ENCODE measurements around the gene SARM1.
A peak's percentile ranks its signal among the peaks of the same experiment; 100 is the strongest.

SARM1 gene

DNA sequence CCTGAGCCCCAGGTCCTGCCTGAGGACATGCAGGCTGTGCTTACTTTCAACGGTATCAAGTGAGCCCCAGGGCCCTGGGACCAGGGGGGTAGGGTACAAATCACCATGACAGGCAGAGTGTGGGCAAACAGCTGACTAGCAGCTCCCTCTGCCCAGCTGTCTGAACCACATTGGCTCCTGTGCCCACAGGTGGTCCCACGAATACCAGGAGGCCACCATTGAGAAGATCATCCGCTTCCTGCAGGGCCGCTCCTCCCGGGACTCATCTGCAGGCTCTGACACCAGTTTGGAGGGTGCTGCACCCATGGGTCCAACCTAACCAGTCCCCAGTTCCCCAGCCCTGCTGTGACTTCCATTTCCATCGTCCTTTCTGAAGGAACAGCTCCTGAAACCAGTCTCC is 24.5 kb downstream of the SARM1 start:
- no peak for DNase-seq (ENCODE audit: low read depth in 2 of 2)

DNA sequence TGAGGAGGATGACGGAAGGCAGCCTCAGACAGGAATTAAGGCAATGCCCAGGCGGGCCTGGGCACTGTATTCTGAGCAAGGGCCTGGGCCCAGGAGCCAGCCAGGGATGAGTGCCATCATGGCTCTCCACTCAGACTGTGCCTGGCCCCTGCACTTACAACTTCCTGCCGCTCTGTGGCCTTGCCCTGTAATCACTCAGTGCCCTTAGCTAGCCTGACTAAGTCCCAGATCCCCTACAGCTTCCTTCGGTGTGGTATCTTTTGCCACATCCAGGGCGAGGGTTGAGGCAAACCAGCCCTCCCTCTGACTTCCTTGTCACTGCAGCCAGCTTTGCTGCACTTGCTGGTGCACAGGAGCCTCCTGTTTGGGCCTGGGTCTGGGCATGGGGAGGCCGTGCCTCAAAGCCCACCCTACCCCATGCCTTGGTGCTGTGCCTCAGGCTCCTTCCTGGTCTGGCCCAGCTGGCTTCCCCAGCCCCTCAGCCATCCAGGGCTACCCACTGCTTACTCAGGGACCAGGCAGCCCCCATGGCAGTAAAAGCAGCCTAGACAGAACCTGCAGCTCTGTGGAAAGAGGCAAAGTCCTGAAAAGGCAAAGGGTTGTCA is 25.2 kb downstream of the SARM1 start:
- DNase-seq (ENCODE audit: low read depth in 2 of 2) = no peak

DNA sequence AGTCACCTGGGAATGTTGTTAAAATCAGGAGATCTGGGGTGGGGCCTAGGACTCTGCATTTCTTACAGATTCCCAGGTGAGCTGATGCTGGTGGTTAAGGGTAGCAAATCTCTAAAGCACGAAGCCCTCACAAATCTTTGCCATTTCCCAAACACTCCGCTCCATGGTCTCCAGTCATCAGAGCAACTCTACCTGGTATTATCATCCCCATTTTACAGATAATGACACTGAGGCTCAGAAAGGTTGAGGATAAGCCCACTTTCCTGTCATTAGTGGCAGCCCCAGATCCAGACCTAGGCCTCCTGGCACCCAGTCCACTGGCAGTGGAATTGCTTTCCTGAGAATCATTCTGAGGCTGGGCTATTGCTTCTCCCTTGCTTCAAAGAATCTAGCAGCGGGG is 25.8 kb downstream of the SARM1 start:
- no peak for DNase-seq (ENCODE audit: low read depth in 2 of 2)

DNA sequence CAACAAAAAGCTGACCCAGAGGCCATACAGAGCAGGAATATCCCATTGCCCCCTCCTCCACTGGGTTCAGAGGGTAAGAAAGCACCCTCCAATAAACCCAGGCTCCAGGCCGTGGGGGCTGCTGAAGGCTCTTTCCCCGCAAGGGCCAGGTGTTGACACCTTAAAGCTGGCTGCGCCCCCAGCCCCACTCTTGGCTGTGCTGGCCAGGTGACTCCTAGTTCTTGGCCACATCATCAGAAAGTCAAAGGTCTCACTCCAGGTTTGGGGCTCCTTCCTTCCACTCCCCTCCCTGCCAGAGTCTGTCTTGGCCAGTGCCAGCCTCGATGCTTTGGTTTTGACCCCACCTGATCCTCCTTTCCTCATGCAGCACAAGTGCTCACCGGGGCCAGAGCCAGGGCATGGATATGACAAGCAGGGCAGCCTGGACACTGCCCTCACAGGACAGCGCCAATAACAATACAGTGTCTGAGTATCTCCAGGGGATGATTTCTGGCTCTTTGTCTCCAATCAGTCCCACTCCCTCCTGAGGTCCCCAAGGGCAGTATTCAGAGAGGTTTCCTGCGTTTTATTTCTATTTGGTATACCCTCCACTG is 26.3 kb downstream of the SARM1 start:
- no peak for DNase-seq (ENCODE audit: low read depth in 2 of 2)

DNA sequence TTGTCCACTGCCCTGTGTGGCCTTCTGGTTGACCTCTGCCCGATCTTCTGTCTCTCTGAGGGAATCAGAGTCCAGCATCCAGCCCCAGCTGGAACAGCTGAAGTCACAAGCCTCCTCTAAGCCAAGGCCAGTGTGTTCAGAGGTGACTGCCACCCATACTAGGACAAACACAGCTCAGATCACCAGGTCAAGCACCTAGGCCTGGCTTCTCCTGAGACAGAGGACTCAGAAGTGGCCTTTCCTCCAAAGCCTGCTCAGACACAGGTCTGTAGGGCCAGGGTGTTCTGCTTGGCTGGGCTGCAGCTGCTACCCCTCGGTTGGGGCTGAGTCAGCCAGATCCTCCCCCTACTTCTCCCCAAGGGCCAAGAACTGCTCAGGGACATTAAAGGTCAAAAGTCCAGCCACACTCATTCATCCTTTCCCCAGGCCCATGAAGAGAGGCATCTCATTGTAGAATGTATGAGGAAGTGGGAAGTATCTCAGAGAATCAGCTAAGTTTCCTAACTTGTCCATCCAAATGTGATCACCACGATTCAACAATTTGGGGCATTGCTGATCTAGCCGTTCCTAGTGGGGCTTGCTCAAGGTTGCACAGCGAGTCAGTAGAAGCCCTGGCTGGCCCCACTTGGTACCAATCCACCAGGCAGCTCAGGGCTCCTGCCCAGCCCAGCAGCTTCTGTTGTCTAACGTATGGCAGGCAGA is 26.9 kb downstream of the SARM1 start:
- DNase-seq (ENCODE audit: low read depth in 2 of 2) = no peak

DNA sequence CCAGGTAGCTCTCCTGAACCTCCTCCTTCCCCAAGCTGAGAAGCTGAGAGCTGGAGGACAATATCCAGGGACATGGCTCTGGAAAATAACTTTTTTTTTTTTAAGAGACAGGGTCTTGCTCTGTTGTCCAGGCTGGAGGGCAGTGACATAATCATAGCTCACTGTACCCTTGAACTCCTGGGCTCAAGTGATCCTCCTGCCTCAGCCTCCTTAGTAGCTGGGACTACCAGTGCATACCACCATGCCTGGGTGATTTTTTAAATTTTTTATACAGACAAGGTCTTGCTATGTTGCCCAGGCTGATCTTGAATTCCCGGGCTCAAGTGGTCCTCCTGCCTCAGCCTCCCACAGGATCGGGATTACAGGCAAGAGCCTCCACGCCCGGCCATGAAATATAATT is 28.3 kb downstream of the SARM1 start:
- no peak for DNase-seq (ENCODE audit: low read depth in 2 of 2)

DNA sequence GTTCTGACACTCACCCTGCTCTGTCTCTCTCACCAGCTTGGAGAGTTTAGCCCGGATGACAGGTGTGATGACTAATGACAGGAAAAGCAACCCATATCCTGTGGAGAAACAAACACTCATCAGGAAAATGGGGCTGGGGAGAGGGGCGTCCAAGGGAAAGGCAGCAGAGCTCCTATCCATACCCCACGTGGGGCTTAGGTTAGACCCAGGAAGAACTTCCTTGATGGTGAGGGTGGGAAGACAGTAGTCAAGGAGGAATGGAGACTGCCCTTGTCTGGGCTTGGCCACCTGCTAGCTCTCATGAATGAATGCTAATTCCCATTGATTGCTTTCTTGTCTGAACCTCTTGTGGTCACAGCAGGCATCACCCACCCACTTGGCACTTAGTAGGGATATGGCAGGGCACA is 30.7 kb downstream of the SARM1 start:
- no peak for DNase-seq (ENCODE audit: low read depth in 2 of 2)

DNA sequence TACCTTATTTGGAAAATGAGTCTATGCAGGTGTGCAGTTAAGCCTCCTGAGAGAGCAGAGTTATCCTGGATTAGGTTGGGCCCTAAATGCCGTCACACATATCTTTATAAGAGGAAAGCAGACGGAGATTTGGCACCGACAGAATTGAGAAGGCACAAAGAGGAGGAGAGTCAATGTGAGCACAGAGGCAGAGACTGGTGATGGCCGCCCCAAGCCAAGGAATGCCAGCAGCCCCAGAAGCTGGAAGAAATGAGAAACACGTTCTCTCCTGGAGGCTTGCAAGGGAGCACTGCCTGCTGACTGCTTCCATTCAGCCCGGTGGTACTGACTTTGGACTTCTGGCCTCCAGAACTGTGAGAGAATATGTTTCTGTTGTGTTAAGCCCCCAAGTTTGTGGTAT is 31.4 kb downstream of the SARM1 start:
- no peak for DNase-seq (ENCODE audit: low read depth in 2 of 2)

DNA sequence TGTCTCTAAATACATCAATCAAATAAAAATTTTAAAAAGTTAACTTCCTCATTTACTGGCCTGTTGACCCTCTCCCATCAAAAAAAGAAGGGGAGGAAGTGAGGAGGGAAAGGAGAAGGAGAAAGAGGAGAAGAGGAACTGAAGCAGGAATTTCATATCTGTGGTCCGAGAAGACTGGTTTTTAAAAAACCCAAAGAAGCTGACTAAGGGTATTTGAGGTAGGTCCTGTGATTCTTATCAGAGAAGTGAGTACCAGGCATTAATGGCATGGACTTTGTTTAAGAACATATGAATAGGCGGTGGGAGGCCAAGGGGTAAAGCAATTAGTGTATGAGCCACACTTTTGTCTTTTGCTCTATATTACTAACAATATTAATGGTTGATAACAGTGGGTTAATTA is 32.5 kb downstream of the SARM1 start:
- DNase-seq (ENCODE audit: low read depth in 2 of 2) = no peak

DNA sequence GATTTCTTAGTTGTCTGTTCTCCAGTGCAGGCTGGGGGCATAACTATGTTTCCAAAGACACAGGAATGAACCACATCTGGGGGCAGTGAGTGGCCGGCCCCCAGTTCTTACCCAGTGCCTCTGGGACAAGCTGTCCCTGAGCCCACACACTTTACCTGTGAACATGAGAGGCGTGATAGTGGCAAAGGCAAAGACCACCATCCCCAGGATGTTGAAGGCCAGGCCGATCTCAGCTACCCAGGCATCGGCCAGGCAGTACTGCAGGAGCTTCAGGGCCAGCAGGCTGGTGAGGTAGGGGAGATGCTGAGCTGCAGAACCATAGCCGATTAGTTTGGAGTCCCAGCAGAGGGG is 32.9 kb downstream of the SARM1 start:
- DNase-seq (ENCODE audit: low read depth in 2 of 2) = no peak

DNA sequence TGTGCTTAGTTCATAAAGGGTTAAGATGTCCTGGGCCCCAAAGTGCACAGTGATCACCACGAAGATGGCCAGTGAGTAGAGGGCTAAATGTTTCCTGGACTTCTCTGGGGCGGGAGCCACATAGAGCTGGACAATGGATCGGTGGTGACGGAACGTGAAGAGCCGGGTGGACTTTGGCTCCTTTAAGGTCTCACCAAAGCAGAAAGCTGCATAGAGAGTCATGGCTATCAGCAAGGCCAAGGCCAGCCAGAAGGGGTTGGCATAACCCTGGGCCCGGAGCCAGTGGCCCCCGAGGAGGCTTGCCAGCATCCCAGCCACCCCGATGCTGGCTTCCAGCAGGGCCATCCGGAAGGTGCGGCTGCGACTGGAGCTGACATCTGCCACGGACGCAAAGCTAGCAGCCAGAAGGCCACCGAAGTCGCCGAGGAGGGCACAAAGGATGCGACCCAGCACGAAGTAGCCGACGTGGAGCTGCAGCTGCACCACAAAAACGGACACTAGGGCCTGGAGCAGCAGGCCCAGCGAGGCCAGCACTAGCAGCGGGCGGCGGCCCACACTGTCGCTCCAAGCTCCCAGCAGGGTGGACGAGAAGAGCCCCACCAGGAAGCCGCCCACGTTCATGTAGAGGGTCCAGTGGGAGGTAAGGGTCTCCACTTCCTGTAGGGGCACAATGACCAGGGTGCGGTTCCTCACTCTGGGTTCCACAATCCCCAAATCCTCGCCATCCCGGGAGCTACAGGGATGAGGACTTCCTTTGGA is 33.5 kb downstream of the SARM1 start:
- no peak for DNase-seq (ENCODE audit: low read depth in 2 of 2)

DNA sequence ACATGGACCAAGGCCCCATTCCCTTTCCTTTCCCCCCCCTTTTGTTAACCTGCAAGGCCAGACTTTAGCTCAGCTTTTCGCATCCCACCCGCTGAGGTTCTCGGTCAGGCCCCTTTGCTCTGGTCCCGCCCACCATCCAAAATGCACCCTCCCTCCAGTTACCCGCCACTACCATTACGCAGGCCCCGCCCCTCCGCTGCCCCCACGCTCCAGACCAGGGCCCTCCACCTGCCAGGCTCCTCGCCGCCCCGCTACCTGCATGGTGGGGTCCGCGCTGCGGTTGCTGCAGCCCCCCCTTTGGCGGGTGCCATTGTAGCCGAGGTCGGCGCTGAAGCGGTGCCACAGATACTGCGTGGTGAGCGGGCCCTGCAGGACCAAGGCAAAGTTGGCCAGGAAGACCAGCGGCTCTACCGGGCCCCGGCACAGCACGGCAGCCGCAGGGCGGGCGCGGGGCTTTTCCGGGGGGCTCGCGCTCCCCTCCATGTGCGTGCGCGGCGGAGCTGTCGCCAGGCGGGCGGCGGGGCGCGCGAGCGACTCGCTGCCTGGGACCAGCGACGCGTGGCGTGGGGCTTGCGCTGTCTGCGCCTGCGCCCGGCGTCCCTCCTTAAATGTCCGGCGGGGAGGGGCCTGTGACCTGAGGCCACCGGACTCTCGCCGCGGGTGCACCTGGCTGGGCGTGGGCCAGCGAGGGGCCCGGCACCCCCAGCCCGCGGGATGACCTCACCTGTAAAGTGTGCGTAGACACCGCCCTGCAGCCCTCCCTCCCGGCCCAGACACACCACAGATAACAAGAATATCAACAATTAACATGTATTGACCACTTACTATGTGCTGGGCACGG is 34.4 kb downstream of the SARM1 start, which contains the start of gene SLC46A1:
SLC46A1 (minus strand) TSS at position 581 of the 841 bp plus-strand sequence; CDS start at position 483, 98 bp downstream.
- DNase-seq (ENCODE audit: low read depth in 2 of 2) = no peak

DNA sequence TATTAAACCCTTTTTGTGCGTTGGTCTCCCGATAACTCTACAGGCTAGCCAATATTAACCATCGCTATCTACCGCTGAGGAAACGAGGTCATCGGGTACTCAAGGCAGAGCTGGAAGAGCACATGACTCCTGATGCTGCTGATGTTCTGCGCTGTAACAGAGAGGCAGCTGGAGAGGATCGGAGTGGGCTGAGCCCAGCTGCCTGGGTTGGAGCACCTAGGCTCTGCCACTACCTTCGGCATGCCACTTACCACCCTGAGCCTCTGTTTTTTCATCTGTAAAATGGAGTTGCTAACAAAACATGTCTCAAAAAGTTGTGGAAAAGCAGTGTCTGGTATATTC is 35.0 kb downstream of the SARM1 start:
- DNase-seq (ENCODE audit: low read depth in 2 of 2) = no peak

DNA sequence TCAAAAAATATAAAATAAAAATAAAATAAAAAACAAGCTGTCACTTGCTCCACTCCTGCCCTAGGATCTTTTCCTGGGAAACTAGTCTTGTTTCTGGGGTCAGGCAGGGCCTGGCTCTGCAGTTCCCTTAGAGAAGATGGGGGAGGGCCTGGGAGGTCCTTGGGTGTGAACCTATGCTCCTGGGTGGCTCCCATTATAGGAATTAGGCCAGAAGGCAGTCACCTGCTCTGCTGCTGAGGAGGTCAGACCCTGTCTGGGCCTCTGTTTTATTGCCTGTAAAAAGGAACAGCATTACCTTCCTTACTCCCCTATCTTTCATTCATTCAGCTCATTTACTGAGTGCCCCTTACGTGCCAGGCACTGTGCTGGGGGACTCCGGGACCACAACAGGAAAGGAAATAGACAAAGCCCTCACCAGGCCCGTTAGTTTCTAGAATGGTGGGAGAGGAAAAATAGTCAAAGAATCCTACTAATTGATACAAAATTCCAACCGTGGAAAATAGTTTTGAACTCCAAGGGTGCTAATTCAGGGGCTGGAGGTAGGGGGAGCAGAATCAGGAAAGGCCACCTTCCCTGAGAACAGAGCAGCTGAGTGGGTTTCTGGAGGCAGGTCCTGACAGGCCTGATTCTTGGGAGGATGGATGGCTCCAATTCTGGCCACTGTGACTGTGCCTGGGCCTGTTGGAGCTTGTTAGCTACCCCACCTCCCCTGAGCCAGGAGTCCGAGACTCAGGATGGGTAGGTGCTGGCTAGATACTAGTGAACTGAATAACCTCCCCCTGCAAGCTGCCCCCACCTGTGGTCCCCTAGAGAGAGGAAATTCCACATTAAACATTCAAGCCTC is 35.9 kb downstream of the SARM1 start:
- no peak for DNase-seq (ENCODE audit: low read depth in 2 of 2)

DNA sequence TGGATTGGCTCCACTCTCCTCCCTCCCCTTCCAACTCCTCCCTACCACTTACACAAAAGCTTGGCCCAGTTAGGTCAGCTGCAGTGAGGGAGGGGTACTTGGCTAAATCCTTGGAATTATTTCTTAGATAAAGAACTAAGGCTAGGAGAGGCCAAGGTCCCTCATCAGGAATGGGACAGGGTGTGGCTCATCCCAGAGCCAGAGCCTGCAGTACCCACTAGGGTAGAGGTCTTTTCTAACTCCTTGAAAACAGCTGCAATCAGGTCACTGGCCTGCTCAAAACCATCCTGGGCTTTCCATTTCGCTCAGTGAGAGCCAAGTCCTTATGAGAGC is 36.4 kb downstream of the SARM1 start:
- no peak for DNase-seq (ENCODE audit: low read depth in 2 of 2)

DNA sequence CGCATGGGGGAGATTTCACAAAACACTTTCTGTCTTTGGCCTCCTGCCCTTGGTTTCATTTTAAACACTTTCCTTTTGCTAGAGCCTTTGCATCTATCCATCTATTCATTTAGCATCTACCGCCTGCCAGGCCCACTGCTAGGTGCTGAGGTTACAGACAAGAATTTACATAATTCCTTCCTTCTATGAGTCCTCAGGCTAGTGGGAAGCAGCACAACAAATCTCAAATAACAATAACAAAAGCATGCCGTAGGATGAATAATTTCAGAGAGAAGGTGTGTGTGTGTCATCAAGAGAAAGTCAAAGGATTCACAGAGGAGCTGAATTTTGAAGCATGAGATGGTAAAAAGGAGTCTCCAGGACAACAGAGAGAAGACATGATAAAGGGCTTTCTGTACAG is 40.6 kb downstream of the SARM1 start:
- DNase-seq (ENCODE audit: low read depth in 2 of 2) = no peak

DNA sequence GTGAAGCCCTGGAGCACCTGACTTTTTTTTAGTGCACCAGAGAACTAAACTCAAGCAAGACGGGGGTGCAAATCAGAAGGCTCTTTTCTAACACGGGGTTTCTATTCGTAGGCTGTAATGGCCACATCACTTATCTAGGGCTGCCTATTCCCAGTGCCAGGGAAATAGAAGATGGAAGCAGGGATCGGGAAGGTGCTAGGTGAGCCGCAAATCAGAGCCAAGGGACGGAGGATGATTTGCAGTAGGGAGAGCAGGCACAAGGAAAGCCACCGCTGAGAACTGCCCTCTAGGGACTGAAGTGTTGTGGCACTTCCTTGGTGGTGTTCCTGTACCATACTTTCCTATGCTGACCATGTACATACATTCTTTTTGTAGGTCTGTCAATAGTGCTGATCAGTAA is 42.3 kb downstream of the SARM1 start:
- no peak for DNase-seq (ENCODE audit: low read depth in 2 of 2)

DNA sequence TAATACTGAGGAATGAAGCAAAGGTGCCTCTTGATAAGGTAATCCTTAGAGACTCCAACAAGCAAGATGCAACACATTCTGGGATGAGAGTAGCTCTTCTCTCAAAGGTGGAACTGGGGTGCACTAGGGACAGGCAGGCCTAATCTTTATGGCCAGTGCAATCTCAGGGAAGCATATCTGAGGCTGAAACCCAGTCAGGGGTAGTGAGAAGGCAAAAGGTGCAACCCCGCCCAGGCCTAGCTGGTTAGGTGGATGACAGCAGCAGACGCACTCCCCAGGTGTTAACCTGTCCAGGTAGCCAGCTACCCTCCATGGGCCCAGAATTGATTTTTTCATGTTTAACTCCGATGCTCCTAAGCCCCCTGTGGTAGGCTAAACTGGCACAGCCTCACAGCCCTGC is 44.4 kb downstream of the SARM1 start:
- DNase-seq (ENCODE audit: low read depth in 2 of 2) = no peak

DNA sequence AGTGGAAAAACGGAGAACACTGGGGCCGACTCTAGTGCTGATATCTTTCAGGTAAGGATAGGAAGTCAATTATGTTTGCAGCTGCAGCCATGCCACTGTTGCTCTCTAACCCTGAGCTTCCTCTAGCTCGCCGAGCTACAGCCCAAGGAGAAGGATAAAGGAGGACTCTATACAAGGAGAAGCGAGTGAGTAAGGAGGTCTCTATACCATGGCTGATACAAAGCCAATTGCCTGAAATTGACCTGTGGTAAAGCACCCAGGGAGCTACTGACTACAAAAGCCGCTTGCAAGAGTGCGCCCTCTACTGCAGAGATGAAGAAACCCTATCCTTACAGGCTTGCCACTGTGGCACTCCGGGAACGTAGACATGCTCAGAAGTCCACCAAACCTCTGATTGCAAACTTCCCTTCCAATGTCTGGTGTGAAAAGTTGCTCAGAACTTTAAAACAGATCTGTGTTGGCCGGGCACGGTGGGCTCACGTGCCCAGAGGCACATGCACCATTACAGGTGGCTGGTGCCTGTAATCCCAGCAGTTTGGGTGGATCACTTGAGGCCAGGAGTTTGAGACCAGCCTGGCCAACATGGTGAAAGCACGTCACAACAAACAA is 45.3 kb downstream of the SARM1 start:
- peak in 1 of 2 donors; percentile 18 for DNase-seq (ENCODE audit: low read depth in 2 of 2)

DNA sequence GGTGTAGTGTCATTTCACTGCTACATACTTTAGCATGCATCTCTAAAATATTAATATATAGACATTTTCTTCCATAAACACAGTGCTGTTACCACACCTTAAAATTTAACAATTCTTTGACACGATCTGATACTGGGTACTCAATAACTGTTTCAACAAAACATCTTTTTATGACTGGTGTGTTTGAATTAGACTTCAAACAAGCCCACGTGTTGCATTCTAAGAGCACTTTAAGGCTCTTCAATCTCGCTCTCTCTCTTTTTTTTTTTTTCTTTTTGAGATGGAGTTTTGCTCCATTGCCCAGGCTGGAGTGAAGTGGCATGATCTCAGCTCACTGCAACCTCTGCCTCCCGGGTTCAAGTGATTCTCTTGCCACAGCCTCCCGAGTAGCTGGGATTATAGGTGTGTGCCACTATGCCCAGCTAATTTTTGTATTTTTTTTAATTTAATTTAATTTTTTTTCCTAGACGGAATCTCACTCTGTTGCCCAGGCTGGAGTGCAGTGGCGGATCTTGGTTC is 50.4 kb downstream of the SARM1 start:
- no peak for DNase-seq (ENCODE audit: low read depth in 2 of 2)

DNA sequence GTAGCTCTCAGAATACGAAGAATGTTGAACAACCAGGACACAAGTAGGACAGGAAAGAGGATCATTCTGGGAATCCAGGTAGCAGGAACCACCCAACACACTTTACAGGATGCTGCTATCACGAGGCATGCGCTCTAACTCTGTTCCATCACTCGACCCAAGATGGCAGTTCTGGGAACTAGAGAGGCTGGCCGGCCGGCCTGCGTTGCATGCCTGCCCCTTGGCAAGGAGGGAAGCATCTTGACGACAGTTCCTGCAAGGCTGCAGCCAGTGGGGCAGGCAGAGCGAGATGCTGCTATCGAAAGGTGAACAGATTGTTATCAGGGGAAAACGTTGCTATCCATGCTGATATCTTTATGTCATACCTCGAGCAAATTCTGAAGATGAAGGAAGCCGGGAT is 53.7 kb downstream of the SARM1 start:
- DNase-seq (ENCODE audit: low read depth in 2 of 2) = no peak

All from activated CD8-positive, alpha-beta memory T cell treated with anti-CD3 and anti-CD28 coated beads for 4 hours (primary cell).